Measurements from ENCODE around the gene ARHGAP6. TPM values are rescaled to one million over a fixed set of nuclear protein-coding genes. Genes with fewer than 3 reads are reported as not detected.

The ARHGAP6 gene
- total RNA-seq, 1 experiment from 2014 or later, result 0.07 TPM

GRCh38 chrX:11257290-11257689, 408.4 kb downstream of the ARHGAP6 start:
- no peaks in the 10 kb centered on the region for H3K4me1 ChIP-seq (ENCODE audit: insufficient read depth, low read length)
- Mint-ChIP-seq H3K4me3 (no peak overlapping the region), H3K9me3 (peaks cover 50 to 58% of the 10 kb centered on the region in 2 experiments), H3K4me1 (no peaks in the 10 kb centered on the region), H3K27ac (no peak overlapping the region), H3K36me3 (ENCODE audit: insufficient read depth in 1 of 3, low read depth in 3 of 3) (peaks cover 0 to 3% (median 2%) of the 10 kb centered on the region in 3 experiments; a peak in 3 of 7 replicates), H3K27me3 (ENCODE audit: low read depth) (no peaks in the 10 kb centered on the region)
- no peak overlapping the region for H3K4me2 ChIP-seq (ENCODE audit: insufficient read depth, insufficient read length, low read length)
- no peak overlapping the region for H3K9ac ChIP-seq (ENCODE audit: extremely low read depth, insufficient read length, low read length)
- H3K14ac ChIP-seq (ENCODE audit: insufficient read depth, low read length), result no peak overlapping the region
- no peak overlapping the region for H3K27ac ChIP-seq (ENCODE audit: insufficient read length, low read depth, low read length)
- no peak overlapping the region for H2BK5ac ChIP-seq (ENCODE audit: insufficient read length, low read length)
- H3K23me2 ChIP-seq (ENCODE audit: insufficient read length, low read depth, low read length, poor library complexity, severe bottlenecking), result no peaks in the 10 kb centered on the region
- no peak overlapping the region for H3K4ac ChIP-seq (ENCODE audit: low read depth, low read length)
- no peaks in the 10 kb centered on the region for H3K27me3 ChIP-seq (ENCODE audit: insufficient read depth, low read length)
- no peaks in the 10 kb centered on the region for H4K20me1 ChIP-seq (ENCODE audit: control insufficient read depth, insufficient read depth, insufficient read length)
- H2BK15ac ChIP-seq (ENCODE audit: low read depth, low read length), result no peak overlapping the region
- H2AK5ac ChIP-seq (ENCODE audit: insufficient read length, low read length), result no peak overlapping the region
- H4K8ac ChIP-seq (replicated peaks; ENCODE audit: insufficient read length, low read depth, low read length), result no peak overlapping the region
- no peaks in the 10 kb centered on the region for H3K9me3 ChIP-seq (ENCODE audit: control insufficient read depth, low read depth, low read length)
- no peaks in the 10 kb centered on the region for H3K79me1 ChIP-seq (ENCODE audit: insufficient read depth, low read depth, low read length, poor library complexity, severe bottlenecking)
- H3T11ph ChIP-seq (ENCODE audit: low read length), result no peak overlapping the region
- H2AFZ ChIP-seq (ENCODE audit: low read length), result no peak overlapping the region
- H3K23ac ChIP-seq (ENCODE audit: insufficient read length, low read depth, low read length), result no peak overlapping the region
- TF ChIP-seq CTCF (conservative IDR thresholded peaks at IDR 0.05), result no peak
- H4K91ac ChIP-seq (ENCODE audit: insufficient read length, low read depth, low read length), result no peak overlapping the region
- no peak overlapping the region for H2BK20ac ChIP-seq (ENCODE audit: low read depth, low read length, poor library complexity, severe bottlenecking)
- no peak overlapping the region for H3K56ac ChIP-seq (ENCODE audit: insufficient read length, low read depth, low read length)
- no peak for DNase-seq
- no peak overlapping the region for H2BK12ac ChIP-seq (ENCODE audit: insufficient read length, low read depth, low read length)
- H3K79me2 ChIP-seq (ENCODE audit: insufficient read depth, low read length), result no peaks in the 10 kb centered on the region
- H2BK120ac ChIP-seq (ENCODE audit: low read depth, low read length, poor library complexity, severe bottlenecking), result no peak overlapping the region
- no peak overlapping the region for H4K5ac ChIP-seq (ENCODE audit: insufficient read length, low read depth, low read length)
- no CpG with 5 or more reads among the region's 2 CpGs for WGBS (ENCODE audit: extremely low coverage, insufficient read length, low lambda C conversion rate)
- no peak overlapping the region for H3K18ac ChIP-seq (ENCODE audit: insufficient read length, low read depth, low read length)

All from H9 (cell line).